HG03039 (cell line): ENCODE data around the gene AGPAT2.
"Not testable (repeated sequence)": the region's sequence is repeated elsewhere in the genome, so short reads cannot be mapped to it uniquely, and the experiment has no call there.

ENCODE experiments used
- ATAC-seq: cut with Tn5 transposase; IDR thresholded peaks from one replicate; pipeline ENCODE4 v1.9.1; 2021; ENCODE audit warnings: mild to moderate bottlenecking, moderate library complexity; ENCODE audit not compliant: unreplicated experiment

AGPAT2 gene

GRCh38 chr9:136650648-136651047 is 36.6 kb downstream of the AGPAT2 start:
- no peak for ATAC-seq

- no peak for ATAC-seq
Observed at GRCh38 chr9:136650021-136650420, 37.2 kb downstream of the AGPAT2 start.

- ATAC-seq, result no peak
Observed at GRCh38 chr9:136648751-136649150, 38.5 kb downstream of the AGPAT2 start.

- no peak for ATAC-seq
Observed at GRCh38 chr9:136646827-136647711, 40.2 kb downstream of the AGPAT2 start.

- ATAC-seq, result no peak
Observed at GRCh38 chr9:136645903-136646754, 41.1 kb downstream of the AGPAT2 start.

GRCh38 chr9:136645352-136645902 is 41.8 kb downstream of the AGPAT2 start:
- ATAC-seq, result no peak

GRCh38 chr9:136644593-136645351 is 42.5 kb downstream of the AGPAT2 start:
- no peak for ATAC-seq

- no peak for ATAC-seq
Observed at GRCh38 chr9:136644343-136644592, 43.0 kb downstream of the AGPAT2 start.

GRCh38 chr9:136643596-136644342 is 43.5 kb downstream of the AGPAT2 start:
- no peak for ATAC-seq

- no peak for ATAC-seq
Observed at GRCh38 chr9:136642439-136642921, 44.8 kb downstream of the AGPAT2 start.

GRCh38 chr9:136640171-136641111 is 46.8 kb downstream of the AGPAT2 start:
- ATAC-seq, result no peak

- ATAC-seq, result no peak
Observed at GRCh38 chr9:136634904-136635303, 52.4 kb downstream of the AGPAT2 start.

GRCh38 chr9:136632491-136633106 is 54.7 kb downstream of the AGPAT2 start:
- ATAC-seq, result not testable (repeated sequence)

- not testable (repeated sequence) for ATAC-seq
Observed at GRCh38 chr9:136632072-136632471, 55.2 kb downstream of the AGPAT2 start.

GRCh38 chr9:136631038-136632000 is 55.9 kb downstream of the AGPAT2 start:
- no peak for ATAC-seq

- ATAC-seq, result no peak
Observed at GRCh38 chr9:136630662-136630992, 56.6 kb downstream of the AGPAT2 start.

GRCh38 chr9:136629879-136630661 is 57.2 kb downstream of the AGPAT2 start:
- ATAC-seq, result no peak
